SK-N-SH (cell line): ENCODE results near the gene HRK. TPM values are rescaled to one million over a fixed set of nuclear protein-coding genes. Genes with fewer than 3 reads are reported as not detected.
A peak's percentile ranks its signal among the peaks of the same experiment; 100 is the strongest.

ENCODE experiments used
- CTCF ChIA-PET: fragments of 300-600, 350-600 bp; formaldehyde crosslinking; extraction: SDS; loops from one replicate; lab custom pipeline; 2021; lab: Yijun Ruan, JAX
- POLR2A ChIA-PET: fragments of 350-600 bp; sonication (Branson Sonifier 250); formaldehyde crosslinking; extraction: SDS; loops from one replicate; lab custom pipeline; 2020; ENCODE audit warnings: antibody characterized with exemption, inconsistent platforms; lab: Yijun Ruan, JAX
- DNase-seq: peaks from one replicate; pipeline ENCODE4 v3.0.0; 2012
- H2AFZ ChIP-seq: fragments of 200-600 bp; sonication (generic); 2 replicates; pipeline ENCODE4 v1.8.1; 2016; ENCODE audit warnings: antibody characterized with exemption, mild to moderate bottlenecking, low read depth
- H3F3A ChIP-seq: fragments of 200-600 bp; sonication (generic); replicated peaks from 2 replicates; pipeline ENCODE3; 2016; ENCODE audit warnings: antibody characterized with exemption, mild to moderate bottlenecking; ENCODE audit not compliant: insufficient read depth
- H3K27ac ChIP-seq, 2 experiments: fragments of 200-500 bp in 1 of 2; fragments of 200-600 bp in 1 of 2; sonication (Bioruptor generic) in 1 of 2; sonication (generic), shearing (Covaris generic) in 1 of 2; 2 replicates each; pipeline versions ENCODE4 v1.5.1 to v1.6.1; 2014 to 2016; ENCODE audit warnings: low read depth in 2 of 2, inconsistent platforms in 1 of 2, low read length in 1 of 2, mild to moderate bottlenecking in 1 of 2, mixed read lengths in 1 of 2
- H3K27me3 ChIP-seq: fragments of 200-600 bp; sonication (generic), shearing (Covaris generic); 2 replicates; pipeline ENCODE4 v1.6.1; 2016; ENCODE audit warnings: mixed run types; ENCODE audit not compliant: insufficient read depth
- H3K36me3 ChIP-seq, 2 experiments: fragments of 200-500 bp in 1 of 2; fragments of 200-600 bp in 1 of 2; sonication (Bioruptor generic) in 1 of 2; sonication (generic) in 1 of 2; replicated peaks in 1 of 2; 2 replicates each; pipeline versions ENCODE3 to v1.5.1; 2014 to 2016; ENCODE audit warnings: low read length in 1 of 2, mild to moderate bottlenecking in 1 of 2; ENCODE audit not compliant: insufficient read depth in 2 of 2, control insufficient read depth in 1 of 2
- H3K4me1 ChIP-seq, 2 experiments: fragments of 200-500 bp in 1 of 2; fragments of 200-600 bp in 1 of 2; sonication (Bioruptor generic) in 1 of 2; sonication (generic), shearing (Covaris generic) in 1 of 2; 2 replicates each; pipeline versions ENCODE4 v1.5.1 to v1.6.1; 2014 to 2016; ENCODE audit warnings: low read depth in 1 of 2, low read length in 1 of 2, mixed run types in 1 of 2; ENCODE audit not compliant: insufficient read depth in 2 of 2, control insufficient read depth in 1 of 2
- H3K4me2 ChIP-seq: fragments of 200-600 bp; sonication (generic), shearing (Covaris generic); 2 replicates; pipeline ENCODE4 v1.6.1; 2017; ENCODE audit warnings: mixed run types
- H3K4me3 ChIP-seq, 2 experiments: fragments of 200-500 bp in 1 of 2; fragments of 200-600 bp in 1 of 2; sonication (Bioruptor generic) in 1 of 2; sonication (generic), shearing (Covaris generic) in 1 of 2; 2 replicates each; pipeline versions ENCODE4 v1.5.1 to v1.8.1; 2014 to 2016; ENCODE audit warnings: low read depth in 2 of 2, inconsistent platforms in 1 of 2, low read length in 1 of 2, mild to moderate bottlenecking in 1 of 2, mixed read lengths in 1 of 2, moderate library complexity in 1 of 2
- H3K79me2 ChIP-seq: fragments of 200-600 bp; sonication (generic); 2 replicates; pipeline ENCODE4 v1.8.1; 2017; ENCODE audit warnings: mild to moderate bottlenecking; ENCODE audit not compliant: insufficient read depth
- H3K9ac ChIP-seq: fragments of 200-600 bp; sonication (generic); 2 replicates; pipeline ENCODE4 v1.6.1; 2017; ENCODE audit warnings: mixed run types
- H3K9me2 ChIP-seq: fragments of 200-600 bp; sonication (generic); 2 replicates; pipeline ENCODE4 v1.6.1; 2017; ENCODE audit warnings: mixed run types
- H3K9me3 ChIP-seq: fragments of 200-600 bp; sonication (generic); 2 replicates; pipeline ENCODE4 v1.6.1; 2017; ENCODE audit warnings: mixed run types, mild to moderate bottlenecking, moderate library complexity
- H4K20me1 ChIP-seq: fragments of 200-600 bp; sonication (generic); 2 replicates; pipeline ENCODE4 v1.6.1; 2017; ENCODE audit warnings: mild to moderate bottlenecking, mixed run types; ENCODE audit not compliant: insufficient read depth
- CHD2 ChIP-seq: fragments of 150-350 bp; IDR thresholded peaks from 2 replicates; pipeline ENCODE4 v1.6.1; 2018; ENCODE audit warnings: low read length; ENCODE audit not compliant: partially characterized antibody
- CTCF ChIP-seq: fragments of 200-600 bp; sonication (generic); IDR thresholded peaks from 2 replicates; pipeline ENCODE4 v1.6.1; 2017; ENCODE audit warnings: antibody characterized with exemption, mild to moderate bottlenecking, moderate library complexity
- EZH2phosphoT487 ChIP-seq: fragments of 200-600 bp; sonication (generic); IDR thresholded peaks from 2 replicates; pipeline ENCODE4 v1.6.1; 2017; ENCODE audit warnings: low read depth, mixed run types, mild to moderate bottlenecking, antibody characterized with exemption, moderate library complexity, borderline replicate concordance
- FOSL2 ChIP-seq: IDR thresholded peaks from 2 replicates; pipeline ENCODE4 v1.4.0; 2012; ENCODE audit warnings: low read depth, mild to moderate bottlenecking, moderate library complexity, borderline replicate concordance
- FOXJ3 ChIP-seq: sonication (generic); formaldehyde crosslinking; IDR thresholded peaks from 2 replicates; pipeline ENCODE4 v1.5.1; 2020; ENCODE audit warnings: mild to moderate bottlenecking, missing genetic modification reagents
- FOXM1 ChIP-seq: IDR thresholded peaks from 2 replicates; pipeline ENCODE4 v1.4.0; 2012; ENCODE audit warnings: low read depth, mild to moderate bottlenecking
- GATA2 ChIP-seq: sonication (generic); formaldehyde crosslinking; IDR thresholded peaks from 2 replicates; pipeline ENCODE4 v1.5.0; 2020; ENCODE audit warnings: mild to moderate bottlenecking, missing genetic modification reagents
- JUND ChIP-seq: IDR thresholded peaks from 2 replicates; pipeline ENCODE4 v1.4.0; 2012
- MXI1 ChIP-seq: IDR thresholded peaks from 2 replicates; pipeline ENCODE4 v1.6.1; 2012; ENCODE audit warnings: mild to moderate bottlenecking, low read depth, low read length, improper control_type of control experiment
- NFIC ChIP-seq: IDR thresholded peaks from 2 replicates; pipeline ENCODE4 v1.4.0; 2012; ENCODE audit warnings: borderline replicate concordance
- PBX3 ChIP-seq: IDR thresholded peaks from 2 replicates; pipeline ENCODE4; 2012
- RCOR1 ChIP-seq: fragments of 150-350 bp; IDR thresholded peaks from 2 replicates; pipeline ENCODE4 v1.6.1; 2017; ENCODE audit warnings: antibody characterized with exemption, low read length
- RXRA ChIP-seq: IDR thresholded peaks from 2 replicates; pipeline ENCODE4 v1.4.0; 2012; ENCODE audit warnings: low read depth, mild to moderate bottlenecking, borderline replicate concordance
- SIN3A ChIP-seq: IDR thresholded peaks from 2 replicates; pipeline ENCODE4 v1.6.1; 2012; ENCODE audit warnings: low read depth, mild to moderate bottlenecking, low read length, moderate library complexity, borderline replicate concordance
- TAF1 ChIP-seq: IDR thresholded peaks from 2 replicates; pipeline ENCODE4 v1.6.1; 2012; ENCODE audit warnings: low read depth, mild to moderate bottlenecking, low read length, moderate library complexity, borderline replicate concordance
- TCF12 ChIP-seq: IDR thresholded peaks from 2 replicates; pipeline ENCODE4 v1.4.0; 2012
- TEAD4 ChIP-seq: IDR thresholded peaks from 2 replicates; pipeline ENCODE4 v1.4.0; 2012; ENCODE audit warnings: mild to moderate bottlenecking, borderline replicate concordance; ENCODE audit not compliant: insufficient read depth
- USF2 ChIP-seq: fragments of 150-350 bp; IDR thresholded peaks from 2 replicates; pipeline ENCODE4 v1.6.1; 2017; ENCODE audit warnings: antibody characterized with exemption, low read length, low read depth, borderline replicate concordance
- WGBS: methylation state at CpG from one replicate; pipeline ENCODE4 v1.1.6; 2017; ENCODE audit warnings: low lambda C conversion rate; 5-methylcytosine and 5-hydroxymethylcytosine counted together
- polyA plus RNA-seq, 3 experiments: library from polyadenylated mRNA; depleted of rRNA; stranded (reverse); fragments of >200 nt; gene quantifications; 2 replicates each; pipeline ENCODE4 v1.2.3, GENCODE V29; 2012

Gene HRK
- polyA plus RNA-seq, 1 of the 3 experiments (the other 2 are of a cell fraction), result 0.02 TPM

- peaks cover 5% of the 10 kb centered on the region for H3F3A ChIP-seq
- TF ChIP-seq PBX3 (0 out of 2 replicates have a peak, but pooled peaks have one; percentile 30), FOSL2 (peak; percentile 85), MXI1 (no peak), SIN3A (no peak), JUND (peak; percentile 69), TCF12 (peak; percentile 32; the same call in 1 of the 2 replicates), NFIC (peak; percentile 14; the same call in 1 of the 2 replicates)
- peaks cover 91% of the 10 kb centered on the region for H3K79me2 ChIP-seq
- H4K20me1 ChIP-seq, result peaks cover 76% of the 10 kb centered on the region
- no peak overlapping the region for H3K4me2 ChIP-seq
- H3K4me3 ChIP-seq, result no peak overlapping the region
- H3K4me1 ChIP-seq, result peaks cover 0 to 16% of the 10 kb centered on the region in 2 experiments; a peak in 1 of 4 replicates
- H2AFZ ChIP-seq, result no peak overlapping the region
- WGBS, result 58% methylated on average over 5 of the region's 5 CpGs
- peaks cover 18 to 20% of the 10 kb centered on the region in 2 experiments for H3K36me3 ChIP-seq
- H3K9ac ChIP-seq, result no peak overlapping the region
- H3K9me3 ChIP-seq, result no peaks in the 10 kb centered on the region
- no peaks in the 10 kb centered on the region for H3K27me3 ChIP-seq
- ChIA-PET POLR2A (no interaction called here), CTCF (no interaction called here)
- H3K9me2 ChIP-seq, result no peaks in the 10 kb centered on the region
- DNase-seq, result no peak
- H3K27ac ChIP-seq, result 0 out of 4 replicates have a peak overlapping the region, but pooled peaks of 1 of the 2 experiments have one; percentile 7
Observed at GRCh38 chr12:116924558-116925453, 43.6 kb upstream of the HRK start.

GRCh38 chr12:116922194-116922897 lies 41.1 kb upstream of the HRK start:
- CTCF ChIA-PET, result no interaction called here
- peaks cover 11 to 12% of the 10 kb centered on the region in 2 experiments for H3K36me3 ChIP-seq
- H3K27ac ChIP-seq, result no peak overlapping the region
- peaks cover 94% of the 10 kb centered on the region for H3K79me2 ChIP-seq
- no peaks in the 10 kb centered on the region for H3K9me2 ChIP-seq
- no peak overlapping the region for H3K4me2 ChIP-seq
- H3K9ac ChIP-seq, result no peak overlapping the region
- H2AFZ ChIP-seq, result no peak overlapping the region
- H3F3A ChIP-seq, result peaks cover 5% of the 10 kb centered on the region
- H3K27me3 ChIP-seq, result no peaks in the 10 kb centered on the region
- H3K4me3 ChIP-seq, result no peak overlapping the region
- H4K20me1 ChIP-seq, result peaks cover 96% of the 10 kb centered on the region
- no peaks in the 10 kb centered on the region for H3K9me3 ChIP-seq
- 94% methylated on average over 2 of the region's 2 CpGs for WGBS
- POLR2A ChIA-PET, result no interaction called here
- no peak for DNase-seq
- peaks cover 0 to 16% of the 10 kb centered on the region in 2 experiments; a peak in 2 of 4 replicates for H3K4me1 ChIP-seq
- TF ChIP-seq CHD2 (no peak), TAF1 (no peak), USF2 (no peak), TCF12 (no peak), JUND (no peak), FOXM1 (no peak), RXRA (no peak), MXI1 (no peak), FOXJ3 (CRISPR knock-in tag) (no peak), TEAD4 (no peak), RCOR1 (no peak), CTCF (no peak), PBX3 (no peak), GATA2 (CRISPR knock-in tag) (no peak), EZH2phosphoT487 (no peak)
